Right atrium auricular region (tissue), 2 donors: ENCODE measurements around the gene EPN3. TPM values are rescaled to one million over a fixed set of nuclear protein-coding genes. Genes with fewer than 3 reads are reported as not detected.

Experiments
- DNase-seq: peaks from one replicate; pipeline ENCODE4 v3.0.0-alpha.2; 2019; ENCODE audit warnings: low spot score
- H3K27ac ChIP-seq, 2 donors: fragments of 200-600 bp; sonication (generic); 1 replicate in 1 of 2; 2 replicates in 1 of 2; pipeline ENCODE4 v1.5.1; 2016 to 2019
- H3K27me3 ChIP-seq, 2 donors: fragments of 200-600 bp; sonication (generic); one replicate each; pipeline versions ENCODE4 v1.5.1 to v1.6.0; 2017 to 2019
- H3K36me3 ChIP-seq: fragments of 200-600 bp; sonication (generic); one replicate; pipeline ENCODE4 v1.5.1; 2016
- H3K4me1 ChIP-seq, 2 donors: fragments of 200-600 bp; sonication (generic); one replicate each; pipeline versions ENCODE4 v1.5.1 to v1.6.0; 2017 to 2019
- H3K4me3 ChIP-seq, 2 donors: fragments of 200-600 bp; sonication (generic); 1 replicate in 1 of 2; 2 replicates in 1 of 2; pipeline ENCODE4 v1.5.1; 2017 to 2019; ENCODE audit warnings: mild to moderate bottlenecking in 1 of 2, moderate library complexity in 1 of 2
- H3K9me3 ChIP-seq, 2 donors: fragments of 200-600 bp; sonication (generic); one replicate each; pipeline ENCODE4 v1.5.1; 2019
- CTCF ChIP-seq, 2 donors: fragments of 200-600 bp; sonication (generic); IDR thresholded peaks; one replicate each; pipeline ENCODE4 v1.5.1; 2019; ENCODE audit warnings: antibody characterized with exemption in 2 of 2
- total RNA-seq, 2 donors: library from RNA; depleted of rRNA; stranded (reverse); fragments of >200 nt; gene quantifications; one replicate each; pipeline ENCODE4 v1.1.0, GENCODE V29; 2016

Gene EPN3
- total RNA-seq, 2 donors from 2014 or later = 4.5 to 13.3 TPM

- no peaks in the 10 kb centered on the region for H3K27me3 ChIP-seq
- no peak overlapping the region for H3K4me3 ChIP-seq
- H3K27ac ChIP-seq = no peak overlapping the region
- DNase-seq = no peak
- H3K4me1 ChIP-seq = no peaks in the 10 kb centered on the region
- no peaks in the 10 kb centered on the region for H3K36me3 ChIP-seq
- no peaks in the 10 kb centered on the region for H3K9me3 ChIP-seq
- TF ChIP-seq CTCF (IDR thresholded peaks at IDR 0.05) = no peak
These were observed 41.0 kb upstream of the EPN3 start for GRCh38 chr17:50491505-50491904.

- H3K27me3 ChIP-seq = no peaks in the 10 kb centered on the region
- no peak for TF ChIP-seq CTCF (IDR thresholded peaks at IDR 0.05)
- H3K36me3 ChIP-seq = no peaks in the 10 kb centered on the region
- H3K4me3 ChIP-seq = no peak overlapping the region
- DNase-seq = no peak
- no peaks in the 10 kb centered on the region for H3K9me3 ChIP-seq
- H3K4me1 ChIP-seq = no peaks in the 10 kb centered on the region
- no peak overlapping the region for H3K27ac ChIP-seq
These were observed 40.3 kb upstream of the EPN3 start for GRCh38 chr17:50492214-50492613.

GRCh38 chr17:50493744-50494143 is 38.8 kb upstream of the EPN3 start:
- TF ChIP-seq CTCF (IDR thresholded peaks at IDR 0.05) = no peak
- Histone ChIP-seq H3K27me3 (no peaks in the 10 kb centered on the region), H3K27ac (no peak overlapping the region), H3K4me1 (no peaks in the 10 kb centered on the region), H3K9me3 (no peaks in the 10 kb centered on the region), H3K36me3 (no peaks in the 10 kb centered on the region), H3K4me3 (no peak overlapping the region)
- no peak for DNase-seq

- Histone ChIP-seq H3K4me1 (no peaks in the 10 kb centered on the region), H3K36me3 (no peaks in the 10 kb centered on the region), H3K4me3 (no peak overlapping the region), H3K9me3 (no peaks in the 10 kb centered on the region), H3K27me3 (no peaks in the 10 kb centered on the region), H3K27ac (no peak overlapping the region)
- no peak for TF ChIP-seq CTCF (IDR thresholded peaks at IDR 0.05)
- DNase-seq = no peak
These were observed 37.2 kb upstream of the EPN3 start for GRCh38 chr17:50495217-50495823.

GRCh38 chr17:50495918-50496317 is 36.6 kb upstream of the EPN3 start:
- Histone ChIP-seq H3K4me1 (no peaks in the 10 kb centered on the region), H3K4me3 (no peak overlapping the region), H3K27me3 (no peaks in the 10 kb centered on the region)

More at GRCh38 chr17:50495918-50496317, 36.6 kb upstream of the EPN3 start:
- H3K36me3 ChIP-seq = no peaks in the 10 kb centered on the region
- no peak for TF ChIP-seq CTCF (IDR thresholded peaks at IDR 0.05)
- no peaks in the 10 kb centered on the region for H3K9me3 ChIP-seq
- H3K27ac ChIP-seq = no peak overlapping the region
- DNase-seq = no peak
